Measurements from ENCODE around the gene TTC6.

The TTC6 gene

GRCh38 chr14:37625597-37626595 is 30.5 kb downstream of the TTC6 start:
- no peak for DNase-seq

GRCh38 chr14:37637341-37637740 is 41.9 kb downstream of the TTC6 start:
- no peak for DNase-seq

GRCh38 chr14:37638599-37638998 is 43.2 kb downstream of the TTC6 start:
- DNase-seq = no peak

GRCh38 chr14:37641117-37641516 is 45.7 kb downstream of the TTC6 start:
- peak; percentile 49 for DNase-seq

- no peak for DNase-seq
Measured at GRCh38 chr14:37642125-37642524, 46.7 kb downstream of the TTC6 start.

- no peak for DNase-seq
Measured at GRCh38 chr14:37643701-37644100, 48.3 kb downstream of the TTC6 start.

All from DMS79 treated with DMSO at 0.1 percent for 48 hours (cell line).